Dermis microvascular lymphatic vessel endothelial cell (primary cell): ENCODE measurements around the gene MALRD1. TPM values are rescaled to one million over a fixed set of nuclear protein-coding genes. Genes with fewer than 3 reads are reported as not detected.

ENCODE experiments used
- DNase-seq, 2 donors: peaks; one replicate each; pipeline versions ENCODE4 v3.0.0 to v3.0.0-alpha.2; 2010; ENCODE audit warnings: low read depth in 2 of 2
- total RNA-seq: library from RNA; depleted of rRNA; stranded (reverse); fragments of >200 nt; gene quantifications from 2 replicates; pipeline ENCODE4 v1.2.1, GENCODE V29; 2014

Gene MALRD1
- total RNA-seq, 1 donor from 2014 or later, result not detected

GRCh38 chr10:19107406-19107805 lies 58.8 kb downstream of the MALRD1 start:
- no peak for DNase-seq

DNA sequence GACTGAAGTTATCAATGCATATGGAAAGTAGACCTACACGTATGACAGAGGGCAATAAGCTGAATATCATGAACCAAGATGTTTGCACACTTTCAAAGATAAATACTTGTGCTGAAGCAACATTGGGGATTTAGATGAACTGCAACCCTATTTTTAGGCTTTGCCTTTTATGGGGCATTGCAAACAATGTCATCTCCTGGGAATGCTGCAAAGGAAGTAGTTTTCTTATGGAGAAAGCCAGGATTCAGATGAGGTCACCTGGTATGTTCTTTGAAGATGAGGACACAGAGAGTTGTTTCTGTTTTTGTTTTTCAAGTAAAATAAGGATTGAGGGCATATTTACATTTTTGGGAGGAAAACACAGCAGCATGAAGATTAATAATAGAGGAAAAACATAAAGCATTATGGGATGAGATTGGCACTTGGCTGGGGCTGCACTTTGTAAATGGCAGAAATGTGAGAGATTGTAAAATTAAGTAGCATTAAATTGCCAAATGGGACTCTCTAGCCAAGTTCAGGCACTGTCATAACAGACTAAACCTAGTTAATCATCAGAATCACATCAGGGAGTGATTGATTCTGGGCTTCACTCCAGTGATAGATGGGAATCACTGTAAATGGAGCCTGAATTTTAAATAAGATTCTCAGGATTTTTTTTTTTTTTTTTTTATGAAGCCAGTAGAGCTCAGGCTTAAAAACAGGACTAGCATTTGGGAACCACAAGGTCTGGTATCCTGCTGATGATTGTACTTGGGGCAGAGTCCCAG lies 63.1 kb downstream of the MALRD1 start:
- no peak for DNase-seq

- DNase-seq, result no peak
These were observed 68.8 kb downstream of the MALRD1 start for GRCh38 chr10:19117438-19117837.

DNA sequence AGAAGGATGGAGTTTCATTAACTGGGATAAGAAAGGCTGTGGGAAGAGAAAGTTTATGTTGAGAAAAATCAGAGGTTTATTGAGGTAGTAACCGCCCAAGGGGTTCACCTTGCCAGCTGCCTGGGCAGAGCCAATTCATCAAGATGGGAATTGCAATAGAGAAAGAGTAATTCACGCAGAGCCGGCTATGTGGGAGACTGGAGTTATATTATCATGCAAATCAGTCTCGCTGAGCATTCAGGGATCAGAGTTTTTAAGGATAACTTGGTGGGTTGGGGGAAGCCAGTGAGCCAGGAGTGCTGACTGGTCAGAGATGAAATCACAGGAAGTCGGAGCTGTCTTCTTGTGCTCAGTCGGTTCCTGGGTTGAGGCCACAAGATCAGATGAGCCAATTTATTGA lies 70.6 kb downstream of the MALRD1 start:
- no peak for DNase-seq

- DNase-seq, result no peak
These were observed 71.8 kb downstream of the MALRD1 start for GRCh38 chr10:19120381-19120908.

- DNase-seq, result no peak
These were observed 85.4 kb downstream of the MALRD1 start for GRCh38 chr10:19133992-19134391.

- DNase-seq, result no peak
These were observed 94.4 kb downstream of the MALRD1 start for GRCh38 chr10:19142967-19143366.

DNA sequence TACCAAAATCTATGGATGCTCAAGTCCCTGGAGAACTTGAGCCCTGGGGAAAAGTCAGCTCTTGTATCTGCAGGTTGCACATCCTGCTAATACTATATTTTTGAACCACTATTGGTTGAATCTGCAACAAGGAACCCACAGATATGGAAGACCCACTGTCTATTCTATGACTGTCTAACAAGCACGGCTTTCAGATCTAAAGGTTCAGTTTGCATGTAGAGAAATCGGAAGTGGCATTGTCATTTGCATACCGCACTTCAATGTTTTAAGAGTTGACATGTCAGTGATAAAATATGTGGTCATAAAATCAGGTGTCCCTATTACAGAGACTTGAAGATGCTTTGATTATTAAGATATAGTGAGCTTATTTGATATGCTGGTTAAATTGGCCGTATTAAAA lies 95.6 kb downstream of the MALRD1 start:
- DNase-seq, result no peak

GRCh38 chr10:19154375-19154774 lies 105.8 kb downstream of the MALRD1 start:
- DNase-seq, result no peak

DNA sequence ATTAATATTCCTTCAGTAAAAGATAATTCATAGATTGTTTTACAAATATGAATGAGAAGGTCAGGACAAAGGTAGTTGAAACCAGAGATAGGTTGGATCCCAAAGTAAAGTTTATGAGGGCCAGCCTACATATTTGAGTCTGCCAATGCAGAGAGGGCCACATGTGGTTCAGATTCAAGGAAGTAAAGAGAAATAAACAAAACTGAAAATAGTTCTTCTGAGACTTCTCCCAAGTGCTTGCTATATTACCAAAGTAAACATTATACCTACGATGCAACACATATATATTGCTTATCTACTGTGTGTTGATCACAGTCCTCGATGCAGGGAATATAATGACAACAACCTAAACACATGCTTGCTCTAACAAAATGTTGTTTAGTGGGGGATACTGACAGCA lies 109.8 kb downstream of the MALRD1 start:
- no peak for DNase-seq

- no peak for DNase-seq
These were observed 110.3 kb downstream of the MALRD1 start for GRCh38 chr10:19158870-19159269.

GRCh38 chr10:19164461-19164860 lies 115.9 kb downstream of the MALRD1 start:
- DNase-seq, result no peak

DNA sequence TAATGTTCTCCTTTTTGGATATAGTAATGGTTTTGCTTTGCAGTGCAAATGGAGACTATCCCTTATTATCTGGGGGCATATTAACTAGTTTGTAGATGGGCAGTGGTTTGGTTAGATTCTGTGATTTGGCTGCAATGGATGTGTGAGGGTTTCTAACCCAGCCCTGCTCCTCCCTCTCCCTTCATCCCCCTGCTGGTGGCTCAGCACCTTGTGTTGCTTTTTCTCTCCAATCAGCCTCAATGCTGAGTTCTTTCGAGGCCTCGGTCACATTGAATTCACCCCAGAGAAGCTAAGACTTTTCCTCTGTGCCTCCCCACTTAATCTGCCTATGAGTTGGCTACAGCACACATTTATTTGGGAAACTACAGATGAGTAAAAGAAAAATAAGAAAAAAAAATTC lies 120.0 kb downstream of the MALRD1 start:
- no peak for DNase-seq

GRCh38 chr10:19169041-19169440 lies 120.4 kb downstream of the MALRD1 start:
- DNase-seq, result no peak

- no peak for DNase-seq
These were observed 121.1 kb downstream of the MALRD1 start for GRCh38 chr10:19169684-19170083.

DNA sequence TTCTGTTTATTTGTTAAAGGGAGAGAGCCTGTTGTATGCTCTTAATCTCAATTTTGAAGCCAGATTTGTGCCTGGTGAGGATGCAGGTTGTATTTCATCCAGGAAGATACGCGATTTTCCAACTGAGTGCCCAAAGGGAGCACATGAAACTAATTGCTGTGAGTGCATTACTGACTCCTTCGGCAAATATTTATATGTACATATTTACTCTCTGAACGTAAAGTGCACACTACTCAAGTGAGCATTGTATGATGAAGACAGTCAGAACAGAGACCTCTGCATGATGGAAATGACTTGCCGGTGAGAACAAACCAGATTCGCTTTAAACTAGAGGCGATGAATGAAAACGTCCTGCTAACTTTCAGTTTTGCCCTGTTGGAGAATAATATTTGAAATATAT lies 130.1 kb downstream of the MALRD1 start:
- no peak for DNase-seq

GRCh38 chr10:19184891-19185290 lies 136.3 kb downstream of the MALRD1 start:
- no peak for DNase-seq

DNA sequence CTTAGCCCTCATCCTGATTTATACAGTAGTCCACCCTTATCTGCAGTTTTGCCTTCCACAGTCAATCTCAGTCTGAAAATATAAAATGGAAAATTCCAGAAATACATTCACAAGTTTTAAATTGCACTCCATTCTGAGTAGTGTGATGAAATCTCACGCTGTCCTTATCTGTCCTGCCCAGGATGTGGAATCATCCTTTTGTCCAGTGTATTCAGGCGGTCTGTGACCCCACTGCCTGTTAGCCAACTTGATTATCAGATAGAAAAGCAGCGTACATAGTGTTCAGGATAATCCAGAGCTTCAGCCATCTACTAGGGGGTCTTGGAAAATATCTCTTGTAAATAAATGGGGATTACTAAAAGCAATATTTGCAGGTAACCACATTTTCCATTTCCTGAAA lies 146.3 kb downstream of the MALRD1 start:
- no peak for DNase-seq

DNA sequence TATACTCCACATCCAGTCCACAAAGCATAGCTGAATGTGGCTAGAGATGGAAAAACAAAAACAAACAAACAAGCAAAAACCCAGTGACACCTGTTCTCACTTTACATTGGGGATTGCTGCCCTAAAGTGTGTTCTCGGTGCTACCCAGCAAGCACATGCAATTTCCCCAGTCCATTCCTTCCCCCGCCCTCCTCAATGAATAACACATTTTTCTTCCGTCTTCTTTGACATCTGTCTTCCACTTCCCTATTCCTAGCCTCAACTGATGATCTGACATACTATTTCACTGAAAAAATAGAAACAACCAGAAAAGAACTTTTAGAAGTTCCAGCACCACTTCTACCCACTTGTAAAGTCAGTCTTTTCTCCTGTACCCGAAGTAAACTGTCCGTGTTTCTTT lies 147.1 kb downstream of the MALRD1 start:
- DNase-seq, result no peak

DNA sequence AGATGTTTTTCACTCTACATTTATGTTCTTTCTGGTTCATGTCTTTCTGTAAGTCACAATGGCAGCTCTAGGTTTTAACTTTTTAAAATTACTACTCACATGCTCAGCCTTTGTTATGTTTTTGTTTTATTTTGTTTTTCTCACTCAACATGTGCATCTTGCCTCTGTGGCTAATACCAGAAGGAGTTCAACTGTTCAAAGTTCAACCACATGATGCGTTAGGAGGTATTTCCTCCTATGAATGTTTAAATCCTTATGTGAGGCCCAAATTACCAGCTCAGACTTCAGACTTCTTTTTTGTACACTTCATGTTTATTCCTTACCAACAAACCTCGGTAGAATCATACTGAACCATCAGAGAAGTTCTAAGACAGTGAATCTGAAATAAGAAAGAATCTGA lies 151.6 kb downstream of the MALRD1 start:
- DNase-seq, result no peak

DNA sequence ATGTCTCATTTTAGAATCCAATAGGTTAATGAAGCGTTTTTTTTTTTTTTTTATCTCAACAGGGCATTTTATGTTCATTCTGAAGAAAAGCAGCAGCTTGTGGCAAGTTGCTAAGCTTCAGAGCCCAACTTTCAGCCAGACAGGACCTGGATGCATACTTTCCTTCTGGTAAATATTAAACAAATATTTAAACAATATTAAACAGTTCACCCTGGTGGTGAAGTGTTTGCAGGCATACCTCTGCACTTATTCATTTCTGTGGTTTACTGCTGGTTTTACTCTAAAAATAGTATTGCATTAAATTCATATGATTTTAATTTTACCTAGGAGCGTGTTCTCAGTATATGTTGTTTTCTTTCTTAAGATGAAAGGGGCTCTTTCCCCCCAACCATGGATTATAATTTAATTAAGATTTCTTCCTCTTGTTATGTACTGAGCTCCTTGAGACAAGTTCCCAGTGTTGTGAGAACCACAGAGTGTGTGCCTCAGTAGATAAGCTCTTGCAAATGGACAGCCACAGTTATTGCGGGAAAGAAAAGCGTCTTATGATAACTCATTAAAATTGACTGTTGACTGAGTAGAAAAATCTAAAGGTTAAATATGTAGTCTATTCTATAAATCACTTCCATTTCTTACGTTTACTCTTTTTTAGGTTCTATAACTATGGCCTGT lies 155.8 kb downstream of the MALRD1 start:
- DNase-seq, result no peak

GRCh38 chr10:19209319-19209718 lies 160.7 kb downstream of the MALRD1 start:
- no peak for DNase-seq

DNA sequence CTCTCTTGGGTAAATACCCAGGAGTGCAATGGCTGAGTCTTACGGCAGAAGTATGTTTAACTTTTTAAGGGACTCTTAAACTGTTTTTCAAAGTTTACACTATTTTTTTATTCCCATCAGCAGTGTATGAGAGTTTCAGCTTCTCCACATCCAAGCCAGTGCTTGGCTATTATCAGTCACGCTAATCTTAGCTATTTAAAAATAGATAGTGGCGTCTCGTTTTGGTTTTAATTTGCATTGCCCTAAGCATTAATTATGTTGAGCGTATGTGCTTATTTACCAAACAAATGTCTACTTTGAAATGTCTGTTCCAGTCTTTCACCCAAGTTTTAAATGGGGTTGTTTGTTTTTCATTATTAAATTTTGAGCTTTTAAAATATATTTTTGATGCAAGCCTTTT lies 164.0 kb downstream of the MALRD1 start:
- DNase-seq, result no peak
